ENCODE results near the gene SERPINA5. TPM values are rescaled to one million over a fixed set of nuclear protein-coding genes. Genes with fewer than 3 reads are reported as not detected.

The SERPINA5 gene, protein sequence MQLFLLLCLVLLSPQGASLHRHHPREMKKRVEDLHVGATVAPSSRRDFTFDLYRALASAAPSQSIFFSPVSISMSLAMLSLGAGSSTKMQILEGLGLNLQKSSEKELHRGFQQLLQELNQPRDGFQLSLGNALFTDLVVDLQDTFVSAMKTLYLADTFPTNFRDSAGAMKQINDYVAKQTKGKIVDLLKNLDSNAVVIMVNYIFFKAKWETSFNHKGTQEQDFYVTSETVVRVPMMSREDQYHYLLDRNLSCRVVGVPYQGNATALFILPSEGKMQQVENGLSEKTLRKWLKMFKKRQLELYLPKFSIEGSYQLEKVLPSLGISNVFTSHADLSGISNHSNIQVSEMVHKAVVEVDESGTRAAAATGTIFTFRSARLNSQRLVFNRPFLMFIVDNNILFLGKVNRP
- total RNA-seq = not detected

DNA sequence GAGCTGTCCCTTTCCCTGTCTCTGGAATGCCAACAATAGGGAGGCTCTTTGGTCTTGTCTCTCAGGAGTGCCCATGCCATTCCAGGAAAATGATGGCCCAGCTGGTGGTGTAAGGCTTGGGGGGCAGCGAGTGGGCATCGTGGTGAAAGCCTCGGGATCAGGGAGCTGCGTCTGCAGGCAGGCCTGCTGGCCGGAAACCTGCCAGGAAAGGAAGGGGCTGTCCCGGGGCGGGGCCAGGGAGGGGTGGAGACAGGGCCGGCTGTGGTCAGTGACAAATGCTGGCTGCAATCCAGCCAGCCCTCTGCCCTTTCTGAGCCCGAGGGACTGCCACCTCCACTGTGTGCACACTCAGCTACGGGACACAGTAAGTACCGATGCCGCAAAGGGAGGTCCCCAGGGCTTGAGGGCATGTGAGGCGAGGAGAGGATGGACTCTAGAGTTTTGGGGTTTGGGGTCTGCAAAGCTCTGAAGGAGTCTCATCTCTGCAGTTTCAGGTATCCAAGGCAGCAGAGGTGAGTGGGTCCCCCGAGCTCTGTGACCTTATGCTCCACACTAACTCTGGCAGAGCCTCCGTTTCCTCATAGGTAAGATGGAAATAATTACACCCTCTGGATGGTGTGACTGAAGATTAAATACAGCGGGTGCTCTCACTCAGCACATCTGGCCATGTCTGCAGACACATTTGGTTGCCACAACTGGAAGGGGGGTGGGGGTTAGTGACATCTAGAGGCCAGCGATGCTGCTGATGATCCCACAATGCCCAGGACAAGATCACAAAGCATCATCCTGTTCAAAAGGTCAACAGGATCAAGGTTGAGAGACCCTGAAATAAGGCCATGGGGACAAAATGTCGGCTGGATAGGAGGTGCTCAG is at the start of gene SERPINA5:
Gene SERPINA5, plus strand, starts transcription at position 300 of the 873 bp plus-strand sequence. CDS start 5,937 bp downstream, outside the sequence.

DNA sequence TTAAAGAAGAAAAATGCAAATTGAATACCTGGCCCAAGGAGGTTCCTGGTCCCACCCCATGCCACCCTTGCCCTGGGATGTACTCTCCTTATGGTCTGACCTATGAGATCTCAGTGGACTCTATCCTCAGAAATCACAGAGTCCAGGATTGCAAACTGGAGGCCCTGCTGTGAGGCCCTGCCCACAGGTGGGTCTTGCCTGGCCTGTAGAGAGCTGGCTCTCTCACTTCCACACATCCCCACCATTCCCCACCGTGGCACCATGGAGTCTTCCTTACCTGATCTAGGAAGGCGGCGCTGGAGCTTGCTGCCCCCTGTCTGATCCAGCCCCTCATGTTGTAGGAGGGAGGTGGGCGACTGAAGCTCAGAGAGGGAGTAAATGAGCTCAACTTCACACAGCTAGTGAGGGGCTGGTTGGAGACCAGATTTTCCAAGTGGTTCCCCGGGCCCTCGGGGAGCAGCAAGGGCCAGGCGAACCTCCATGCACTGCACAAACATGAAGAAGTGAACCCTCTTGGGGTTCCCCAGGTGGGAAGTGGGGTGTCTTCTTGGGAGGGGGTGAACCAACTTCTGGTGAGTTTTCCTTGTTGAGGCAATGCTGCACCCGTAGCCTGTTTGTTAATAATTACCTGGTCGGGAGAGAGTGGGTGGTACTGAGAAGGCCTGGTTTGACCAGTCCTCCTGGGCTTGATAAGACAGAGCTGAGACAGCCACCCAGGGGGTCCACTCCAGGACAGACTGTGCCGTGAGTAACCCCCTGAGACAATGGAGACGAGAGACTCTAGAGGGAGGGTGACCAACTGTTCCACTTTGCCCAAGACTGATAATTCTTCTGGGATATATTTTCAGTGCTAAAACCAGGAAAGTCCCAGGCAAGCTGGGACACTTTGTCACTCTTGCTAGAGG is 20.2 kb upstream of the SERPINA5 start, which contains the start of gene SERPINA4:
Gene SERPINA4, plus strand, starts transcription at position 692 of the 905 bp plus-strand sequence. CDS start 2,041 bp downstream, outside the sequence.

DNA sequence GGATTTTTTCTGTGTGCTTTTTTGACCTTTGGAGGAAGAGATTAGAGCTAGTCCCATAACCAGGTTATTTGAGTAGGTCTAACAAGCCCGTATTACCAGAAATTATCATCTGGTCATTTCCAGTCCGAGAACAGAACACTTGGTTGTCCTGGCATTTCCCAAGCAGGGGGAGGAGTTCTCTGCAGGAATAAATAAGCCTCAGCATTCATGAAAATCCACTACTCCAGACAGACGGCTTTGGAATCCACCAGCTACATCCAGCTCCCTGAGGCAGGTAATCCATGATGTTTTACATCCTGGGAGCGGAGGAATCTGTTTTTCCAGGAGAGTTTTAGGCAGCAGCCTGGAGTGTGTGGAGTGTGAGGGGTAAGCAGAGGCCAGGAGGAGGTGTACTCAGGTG is 30.9 kb downstream of the SERPINA5 start, which contains the start of gene SERPINA3:
Gene SERPINA3, plus strand, starts transcription at position 218 of the 400 bp plus-strand sequence. CDS start 2,051 bp downstream, outside the sequence.

Other genes starting within 250 kb of the SERPINA5 start
- gene SERPINA2, start 214.7 kb upstream of the SERPINA5 start, total RNA-seq = not detected
- gene SERPINA1, start 192.8 kb upstream of the SERPINA5 start, total RNA-seq = under 1 TPM in 1 of 2 experiments, not detected in 1; 0.14 TPM
- not detected for gene SERPINA11, start 128.6 kb upstream of the SERPINA5 start, total RNA-seq
- not detected for gene SERPINA9, start 105.2 kb upstream of the SERPINA5 start, total RNA-seq
- not detected for gene SERPINA12, start 72.0 kb upstream of the SERPINA5 start, total RNA-seq
- gene SERPINA4, start 20.0 kb upstream of the SERPINA5 start, total RNA-seq = not detected
- gene SERPINA3, start 31.0 kb downstream of the SERPINA5 start, total RNA-seq = not detected
- gene GSC, start 188.7 kb downstream of the SERPINA5 start, total RNA-seq = not detected